ENCODE results near the gene ERVFRD-1. TPM values are rescaled to one million over a fixed set of nuclear protein-coding genes. Genes with fewer than 3 reads are reported as not detected.

ERVFRD-1 gene
- total RNA-seq, 4 donors from 2014 or later: 0.76 TPM; not detected in 3

GRCh38 chr6:11129908-11130565 lies 18.5 kb upstream of the ERVFRD-1 start:
- intact Hi-C loops (cut with DNase I): no loop called here
- H3K9me3 ChIP-seq: no peaks in the 10 kb centered on the region
- TF ChIP-seq, protein P1, sequence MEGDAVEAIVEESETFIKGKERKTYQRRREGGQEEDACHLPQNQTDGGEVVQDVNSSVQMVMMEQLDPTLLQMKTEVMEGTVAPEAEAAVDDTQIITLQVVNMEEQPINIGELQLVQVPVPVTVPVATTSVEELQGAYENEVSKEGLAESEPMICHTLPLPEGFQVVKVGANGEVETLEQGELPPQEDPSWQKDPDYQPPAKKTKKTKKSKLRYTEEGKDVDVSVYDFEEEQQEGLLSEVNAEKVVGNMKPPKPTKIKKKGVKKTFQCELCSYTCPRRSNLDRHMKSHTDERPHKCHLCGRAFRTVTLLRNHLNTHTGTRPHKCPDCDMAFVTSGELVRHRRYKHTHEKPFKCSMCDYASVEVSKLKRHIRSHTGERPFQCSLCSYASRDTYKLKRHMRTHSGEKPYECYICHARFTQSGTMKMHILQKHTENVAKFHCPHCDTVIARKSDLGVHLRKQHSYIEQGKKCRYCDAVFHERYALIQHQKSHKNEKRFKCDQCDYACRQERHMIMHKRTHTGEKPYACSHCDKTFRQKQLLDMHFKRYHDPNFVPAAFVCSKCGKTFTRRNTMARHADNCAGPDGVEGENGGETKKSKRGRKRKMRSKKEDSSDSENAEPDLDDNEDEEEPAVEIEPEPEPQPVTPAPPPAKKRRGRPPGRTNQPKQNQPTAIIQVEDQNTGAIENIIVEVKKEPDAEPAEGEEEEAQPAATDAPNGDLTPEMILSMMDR (IDR thresholded peaks at IDR 0.05): no peak
- no peak for TF ChIP-seq POLR2A (IDR thresholded peaks at IDR 0.05)
- H3K4me1 ChIP-seq: no peaks in the 10 kb centered on the region
- peaks cover 0 to 12% (median 2%) of the 10 kb centered on the region in 3 donors for H3K36me3 ChIP-seq
- no peak for DNase-seq
- 29 to 70% methylated on average over 1 of the region's 1 CpG for WGBS, 2 donors
- no peak overlapping the region for H3K27ac ChIP-seq
- no peak overlapping the region for H3K4me3 ChIP-seq
- no peaks in the 10 kb centered on the region for H3K27me3 ChIP-seq

DNA sequence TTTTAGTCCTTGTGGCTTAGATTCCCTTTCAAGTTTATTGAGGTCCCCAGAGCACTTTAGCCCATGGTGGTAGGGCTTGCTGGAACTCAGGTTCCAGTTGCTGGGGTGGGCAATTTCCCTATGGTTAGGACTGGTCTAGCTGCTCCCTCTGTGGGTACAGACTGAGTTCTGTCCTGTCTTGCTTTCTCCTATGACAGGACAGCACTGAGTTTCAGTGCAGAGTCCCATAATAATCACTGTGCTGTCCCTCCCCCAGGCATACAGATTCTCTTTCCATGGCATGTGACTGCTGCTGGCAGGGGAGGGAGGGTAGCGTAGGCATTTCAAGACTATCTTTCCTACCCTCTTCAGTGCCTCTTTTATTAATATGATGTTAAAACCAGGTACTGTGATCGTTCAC lies 17.1 kb upstream of the ERVFRD-1 start:
- TF ChIP-seq POLR2A (IDR thresholded peaks at IDR 0.05): no peak
- TF ChIP-seq, protein P1 (IDR thresholded peaks at IDR 0.05): no peak
- Histone ChIP-seq H3K4me3 (no peak overlapping the region), H3K9me3 (no peaks in the 10 kb centered on the region), H3K27me3 (no peaks in the 10 kb centered on the region), H3K36me3 (peaks cover 0 to 4% (median 0%) of the 10 kb centered on the region in 3 donors), H3K27ac (no peak overlapping the region), H3K4me1 (peaks cover 0 to 3% (median 0%) of the 10 kb centered on the region in 3 donors)
- 90 to 94% methylated on average over 2 of the region's 2 CpGs for WGBS, 2 donors
- intact Hi-C loops (cut with DNase I): no loop called here
- no peak for DNase-seq

- H3K4me1 ChIP-seq: peaks cover 0 to 3% (median 0%) of the 10 kb centered on the region in 3 donors
- WGBS, 2 donors: 60% methylated on average over 1 of the region's 2 CpGs; no CpG with 5 or more reads in 1 of the 2 donors
Measured at GRCh38 chr6:11126876-11127275, 15.4 kb upstream of the ERVFRD-1 start.

GRCh38 chr6:11123978-11124377 lies 12.5 kb upstream of the ERVFRD-1 start:
- 85 to 89% methylated on average over 2 of the region's 2 CpGs for WGBS, 2 donors
- intact Hi-C loops (cut with DNase I): no loop called here

More at GRCh38 chr6:11126876-11127275, 15.4 kb upstream of the ERVFRD-1 start:
- DNase-seq: no peak
- no peak overlapping the region for H3K27ac ChIP-seq
- H3K9me3 ChIP-seq: no peaks in the 10 kb centered on the region
- peaks cover 0 to 4% (median 0%) of the 10 kb centered on the region in 3 donors for H3K36me3 ChIP-seq
- TF ChIP-seq, protein P1 (IDR thresholded peaks at IDR 0.05): no peak
- TF ChIP-seq POLR2A (IDR thresholded peaks at IDR 0.05): no peak
- no peak overlapping the region for H3K4me3 ChIP-seq
- intact Hi-C loops (cut with DNase I): no loop called here
- H3K27me3 ChIP-seq: no peaks in the 10 kb centered on the region

GRCh38 chr6:11122380-11122779 lies 10.9 kb upstream of the ERVFRD-1 start:
- H3K9me3 ChIP-seq: no peaks in the 10 kb centered on the region
- H3K27me3 ChIP-seq: no peaks in the 10 kb centered on the region
- TF ChIP-seq, protein P1 (IDR thresholded peaks at IDR 0.05): no peak
- no peak for TF ChIP-seq POLR2A (IDR thresholded peaks at IDR 0.05)
- H3K4me1 ChIP-seq: peaks cover 0 to 24% (median 7%) of the 10 kb centered on the region in 3 donors
- intact Hi-C loops (cut with DNase I): no loop called here
- H3K36me3 ChIP-seq: no peaks in the 10 kb centered on the region
- H3K27ac ChIP-seq: no peak overlapping the region
- no peak for DNase-seq
- no peak overlapping the region for H3K4me3 ChIP-seq
- WGBS, 2 donors: 63 to 86% methylated on average over 1 of the region's 1 CpG

More at GRCh38 chr6:11123978-11124377, 12.5 kb upstream of the ERVFRD-1 start:
- TF ChIP-seq, protein P1 (IDR thresholded peaks at IDR 0.05): peak in 2 of 6 experiments; percentile 12 to 31
- no peak for TF ChIP-seq POLR2A (IDR thresholded peaks at IDR 0.05)
- H3K4me3 ChIP-seq: no peak overlapping the region
- DNase-seq: no peak
- H3K4me1 ChIP-seq: peaks cover 0 to 24% (median 7%) of the 10 kb centered on the region in 3 donors
- H3K9me3 ChIP-seq: no peaks in the 10 kb centered on the region
- no peaks in the 10 kb centered on the region for H3K27me3 ChIP-seq
- peaks cover 0 to 4% (median 0%) of the 10 kb centered on the region in 3 donors for H3K36me3 ChIP-seq
- H3K27ac ChIP-seq: no peak overlapping the region
